ENCODE results near the gene IL1RAPL2.

Gene IL1RAPL2

DNA sequence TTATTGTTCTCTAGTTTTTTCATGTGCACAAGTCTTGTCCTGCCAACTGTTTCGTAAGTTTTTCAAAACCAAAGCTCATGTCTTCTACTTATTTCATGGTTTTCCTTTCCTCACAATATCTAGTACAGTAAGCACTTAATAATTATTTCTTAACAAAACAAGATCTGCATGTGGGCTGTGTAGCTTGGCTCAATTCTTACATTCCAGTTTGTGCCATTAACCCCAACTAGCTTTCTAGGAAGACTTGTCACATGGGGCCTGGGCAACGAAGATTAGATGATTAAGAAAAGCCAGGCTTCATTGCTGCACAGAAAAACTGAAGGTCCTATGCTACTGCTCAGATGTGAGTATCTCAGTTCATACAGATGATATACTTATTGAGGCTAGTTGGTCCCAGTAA lies 809.8 kb downstream of the IL1RAPL2 start:
- ATAC-seq, result no peak
- TF ChIP-seq ZFP30 (CRISPR knock-in tag; IDR thresholded peaks at IDR 0.05) (no peak), ZC3H10 (CRISPR knock-in tag; IDR thresholded peaks at IDR 0.05) (no peak), SNAI2 (CRISPR knock-in tag; IDR thresholded peaks at IDR 0.05) (no peak), RARB (CRISPR knock-in tag; IDR thresholded peaks at IDR 0.05) (no peak), TOX (CRISPR knock-in tag; IDR thresholded peaks at IDR 0.05; ENCODE audit: borderline replicate concordance) (no peak), ZNF8 (CRISPR knock-in tag; IDR thresholded peaks at IDR 0.05) (no peak), ESRRG (CRISPR knock-in tag; IDR thresholded peaks at IDR 0.05) (no peak), PPARA (CRISPR knock-in tag; IDR thresholded peaks at IDR 0.05; ENCODE audit: borderline replicate concordance) (no peak), OSR1 (CRISPR knock-in tag; IDR thresholded peaks at IDR 0.05) (no peak), ZNF70 (CRISPR knock-in tag; IDR thresholded peaks at IDR 0.05) (no peak), CREB5 (CRISPR knock-in tag; IDR thresholded peaks at IDR 0.05; ENCODE audit: low read depth) (no peak), PATZ1 (CRISPR knock-in tag; IDR thresholded peaks at IDR 0.05; ENCODE audit: borderline replicate concordance) (no peak), TSHZ2 (CRISPR knock-in tag; IDR thresholded peaks at IDR 0.05) (no peak), ISL1 (CRISPR knock-in tag; IDR thresholded peaks at IDR 0.05) (no peak), TCF4 (CRISPR knock-in tag; IDR thresholded peaks at IDR 0.05; ENCODE audit: borderline replicate concordance) (no peak)
- TF ChIP-seq, protein P1, sequence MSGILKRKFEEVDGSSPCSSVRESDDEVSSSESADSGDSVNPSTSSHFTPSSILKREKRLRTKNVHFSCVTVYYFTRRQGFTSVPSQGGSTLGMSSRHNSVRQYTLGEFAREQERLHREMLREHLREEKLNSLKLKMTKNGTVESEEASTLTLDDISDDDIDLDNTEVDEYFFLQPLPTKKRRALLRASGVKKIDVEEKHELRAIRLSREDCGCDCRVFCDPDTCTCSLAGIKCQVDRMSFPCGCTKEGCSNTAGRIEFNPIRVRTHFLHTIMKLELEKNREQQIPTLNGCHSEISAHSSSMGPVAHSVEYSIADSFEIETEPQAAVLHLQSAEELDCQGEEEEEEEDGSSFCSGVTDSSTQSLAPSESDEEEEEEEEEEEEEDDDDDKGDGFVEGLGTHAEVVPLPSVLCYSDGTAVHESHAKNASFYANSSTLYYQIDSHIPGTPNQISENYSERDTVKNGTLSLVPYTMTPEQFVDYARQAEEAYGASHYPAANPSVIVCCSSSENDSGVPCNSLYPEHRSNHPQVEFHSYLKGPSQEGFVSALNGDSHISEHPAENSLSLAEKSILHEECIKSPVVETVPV (CRISPR knock-in tag; IDR thresholded peaks at IDR 0.05), result no peak

DNA sequence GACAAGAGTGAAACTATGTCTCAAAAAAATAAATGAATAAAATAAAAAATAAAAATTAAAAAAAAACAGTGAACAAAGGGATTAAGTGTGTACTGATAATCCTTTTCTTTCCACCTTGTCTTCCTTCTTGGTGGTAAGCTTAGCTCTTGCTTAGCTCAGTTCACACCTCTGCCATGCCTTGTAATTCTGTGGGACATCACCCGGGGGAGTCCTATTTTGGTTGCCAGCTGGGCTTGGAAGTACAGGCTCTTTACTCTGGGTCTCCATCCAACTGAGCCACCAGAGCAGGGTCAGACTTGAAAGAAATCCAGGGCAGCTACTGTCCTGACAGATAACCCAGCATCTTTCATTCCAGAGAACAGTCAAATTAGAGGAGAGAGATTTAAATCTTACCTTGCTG lies 858.7 kb downstream of the IL1RAPL2 start:
- TF ChIP-seq PATZ1 (CRISPR knock-in tag; IDR thresholded peaks at IDR 0.05; ENCODE audit: borderline replicate concordance) (no peak), ZNF8 (CRISPR knock-in tag; IDR thresholded peaks at IDR 0.05) (no peak), OSR1 (CRISPR knock-in tag; IDR thresholded peaks at IDR 0.05) (no peak)
- no peak for ATAC-seq

DNA sequence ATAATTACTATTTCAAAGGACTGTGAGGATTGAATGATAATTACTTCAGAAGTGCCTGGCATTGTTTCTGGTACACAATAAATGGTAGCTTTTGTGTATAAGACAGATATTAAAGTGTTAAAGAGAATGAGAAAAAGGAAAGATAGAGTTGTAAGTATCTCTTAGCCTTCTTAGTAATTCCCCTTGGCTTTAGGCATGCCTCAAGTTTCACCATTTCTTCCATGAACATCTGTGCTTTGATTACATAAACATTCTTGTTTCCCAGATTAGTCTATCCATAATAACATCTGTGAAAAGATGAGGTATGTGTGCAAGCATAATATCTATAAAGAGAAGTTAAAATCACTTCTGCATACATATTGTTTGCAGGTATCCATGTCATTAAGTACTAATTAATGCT lies 885.4 kb downstream of the IL1RAPL2 start:
- ATAC-seq, result no peak
- TF ChIP-seq ARNTL (CRISPR knock-in tag; IDR thresholded peaks at IDR 0.05; ENCODE audit: borderline replicate concordance, low read depth) (no peak), ZC3H10 (CRISPR knock-in tag; IDR thresholded peaks at IDR 0.05) (no peak), TSHZ2 (CRISPR knock-in tag; IDR thresholded peaks at IDR 0.05) (no peak), SNAI2 (CRISPR knock-in tag; IDR thresholded peaks at IDR 0.05) (no peak), BACH2 (CRISPR knock-in tag; IDR thresholded peaks at IDR 0.05; ENCODE audit: borderline replicate concordance) (no peak), TCF4 (CRISPR knock-in tag; IDR thresholded peaks at IDR 0.05; ENCODE audit: borderline replicate concordance) (no peak), ZFP30 (CRISPR knock-in tag; IDR thresholded peaks at IDR 0.05) (no peak), POU6F1 (CRISPR knock-in tag; IDR thresholded peaks at IDR 0.05; ENCODE audit: borderline replicate concordance, low read depth) (no peak), GLIS3 (CRISPR knock-in tag; IDR thresholded peaks at IDR 0.05) (no peak), PPARA (CRISPR knock-in tag; IDR thresholded peaks at IDR 0.05; ENCODE audit: borderline replicate concordance) (no peak), CSDC2 (CRISPR knock-in tag; IDR thresholded peaks at IDR 0.05) (no peak), CREB5 (CRISPR knock-in tag; IDR thresholded peaks at IDR 0.05; ENCODE audit: low read depth) (no peak)
